Measurements from ENCODE around the gene SND1.

SND1 gene

GRCh38 chr7:127736511-127736910, 84.5 kb downstream of the SND1 start:
- DNase-seq = no peak

GRCh38 chr7:127738859-127739258, 86.9 kb downstream of the SND1 start:
- DNase-seq = no peak

GRCh38 chr7:127741764-127742375, 89.9 kb downstream of the SND1 start:
- DNase-seq = no peak

- DNase-seq = no peak
Measured at GRCh38 chr7:127745445-127745844, 93.5 kb downstream of the SND1 start.

GRCh38 chr7:127751062-127751461, 99.1 kb downstream of the SND1 start:
- DNase-seq = no peak

- no peak for DNase-seq
Measured at GRCh38 chr7:127751490-127752448, 99.8 kb downstream of the SND1 start.

GRCh38 chr7:127752829-127753228, 100.8 kb downstream of the SND1 start:
- DNase-seq = no peak

GRCh38 chr7:127754457-127754856, 102.5 kb downstream of the SND1 start:
- no peak for DNase-seq

- no peak for DNase-seq
Measured at GRCh38 chr7:127755521-127755920, 103.5 kb downstream of the SND1 start.

GRCh38 chr7:127755965-127756364, 104.0 kb downstream of the SND1 start:
- DNase-seq = no peak

- DNase-seq = no peak
Measured at GRCh38 chr7:127758105-127758504, 106.1 kb downstream of the SND1 start.

- DNase-seq = no peak
Measured at GRCh38 chr7:127758845-127759244, 106.9 kb downstream of the SND1 start.

- DNase-seq = no peak
Measured at GRCh38 chr7:127759945-127760421, 108.0 kb downstream of the SND1 start.

GRCh38 chr7:127760436-127761031, 108.5 kb downstream of the SND1 start:
- DNase-seq = no peak

- no peak for DNase-seq
Measured at GRCh38 chr7:127761196-127761595, 109.2 kb downstream of the SND1 start.

GRCh38 chr7:127764681-127765080, 112.7 kb downstream of the SND1 start:
- DNase-seq = no peak

- no peak for DNase-seq
Measured at GRCh38 chr7:127765150-127765549, 113.2 kb downstream of the SND1 start.

GRCh38 chr7:127766831-127767459, 115.0 kb downstream of the SND1 start:
- no peak for DNase-seq

- no peak for DNase-seq
Measured at GRCh38 chr7:127768241-127768640, 116.2 kb downstream of the SND1 start.

- no peak for DNase-seq
Measured at GRCh38 chr7:127769137-127769536, 117.1 kb downstream of the SND1 start.

GRCh38 chr7:127769696-127770400, 117.9 kb downstream of the SND1 start:
- no peak for DNase-seq

- no peak for DNase-seq
Measured at GRCh38 chr7:127770885-127771284, 118.9 kb downstream of the SND1 start.

GRCh38 chr7:127771707-127772106, 119.7 kb downstream of the SND1 start:
- no peak for DNase-seq

All from right hindlimb (tissue), 1 donor.